Effector memory CD8-positive, alpha-beta T cell (primary cell): ENCODE measurements around the gene CATSPERD.
"Not testable (repeated sequence)": the region's sequence is repeated elsewhere in the genome, so short reads cannot be mapped to it uniquely, and the experiment has no call there.

Source experiments
- ATAC-seq: fragments of 150-1000 bp; cut with Tn5 transposase; replicated peaks from 2 replicates; pipeline ENCODE4 v1.10.0; 2021; ENCODE audit warnings: mild to moderate bottlenecking, moderate library complexity
- DNase-seq, 3 experiments: peaks; one replicate each; pipeline ENCODE4 v3.0.0; 2021
- H3K27ac Mint-ChIP-seq, 2 donors: one replicate each; pipeline ENCODE4 v1.8.0; 2022; ENCODE audit warnings: mild to moderate bottlenecking in 2 of 2, mixed read lengths in 2 of 2, moderate library complexity in 2 of 2
- H3K27me3 Mint-ChIP-seq, 2 donors: one replicate each; pipeline ENCODE4 v1.8.0; 2022; ENCODE audit warnings: mixed read lengths in 2 of 2
- H3K36me3 Mint-ChIP-seq: one replicate; pipeline ENCODE4 v1.8.0; 2022; ENCODE audit warnings: mild to moderate bottlenecking, moderate library complexity, mixed read lengths; ENCODE audit not compliant: insufficient read depth
- H3K4me1 Mint-ChIP-seq, 2 donors: one replicate each; pipeline ENCODE4 v1.8.0; 2022; ENCODE audit warnings: low read depth in 2 of 2, mixed read lengths in 2 of 2
- H3K4me3 Mint-ChIP-seq, 2 donors: one replicate each; pipeline ENCODE4 v1.8.0; 2022; ENCODE audit warnings: mild to moderate bottlenecking in 2 of 2, mixed read lengths in 2 of 2, moderate library complexity in 2 of 2
- H3K9me3 Mint-ChIP-seq, 2 donors: one replicate each; pipeline ENCODE4 v1.8.0; 2022; ENCODE audit warnings: mixed read lengths in 2 of 2

The CATSPERD gene

DNA sequence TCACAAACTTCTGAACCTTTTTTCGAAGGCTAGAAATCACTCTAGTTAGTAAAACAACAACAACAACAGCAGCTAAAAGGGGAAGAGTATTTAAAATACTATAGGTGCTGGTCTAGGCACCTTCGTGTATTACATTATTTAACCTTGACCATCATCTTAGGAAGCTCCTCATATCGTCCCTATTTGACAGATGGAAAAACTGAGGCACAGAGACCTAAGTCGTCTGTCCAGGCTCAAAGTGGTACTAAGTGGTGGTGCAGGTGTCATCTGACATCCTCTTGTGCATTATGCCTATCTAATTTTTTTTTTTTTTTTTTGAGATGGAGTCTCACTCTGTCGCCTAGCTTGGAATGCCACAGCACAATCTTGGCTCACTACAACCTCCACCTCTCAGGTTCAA lies 29.1 kb downstream of the CATSPERD start:
- H3K27ac Mint-ChIP-seq = no peak overlapping the region
- H3K4me3 Mint-ChIP-seq = no peak overlapping the region
- no peak for DNase-seq
- no peaks in the 10 kb centered on the region for H3K4me1 Mint-ChIP-seq
- no peaks in the 10 kb centered on the region for H3K9me3 Mint-ChIP-seq
- H3K36me3 Mint-ChIP-seq = no peaks in the 10 kb centered on the region
- ATAC-seq = no peak
- peaks cover 10 to 18% of the 10 kb centered on the region in 2 donors for H3K27me3 Mint-ChIP-seq

DNA sequence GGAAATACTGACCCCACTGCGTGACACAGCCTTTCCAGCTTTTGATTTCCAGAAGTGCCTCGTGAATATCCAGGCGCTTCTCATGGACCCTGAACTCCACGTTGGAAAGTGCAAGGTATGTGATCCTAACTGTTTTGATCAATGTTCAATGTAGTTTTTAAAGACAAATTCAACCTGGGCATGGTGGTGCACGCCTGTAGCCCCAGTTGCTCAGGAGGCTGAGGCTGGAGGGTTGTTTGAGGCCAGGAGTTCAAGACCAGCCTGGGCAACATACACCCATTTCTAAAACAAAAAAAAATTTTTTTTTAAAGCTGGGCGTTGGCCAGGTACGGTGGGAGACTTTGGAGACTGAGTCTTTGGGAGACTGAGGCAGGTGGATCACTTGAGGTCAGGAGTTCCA lies 31.3 kb downstream of the CATSPERD start:
- Mint-ChIP-seq H3K36me3 (no peaks in the 10 kb centered on the region), H3K4me1 (no peaks in the 10 kb centered on the region), H3K4me3 (no peak overlapping the region), H3K9me3 (no peaks in the 10 kb centered on the region), H3K27ac (no peak overlapping the region), H3K27me3 (peaks cover 14 to 25% of the 10 kb centered on the region in 2 donors)
- no peak for DNase-seq
- no peak for ATAC-seq

DNA sequence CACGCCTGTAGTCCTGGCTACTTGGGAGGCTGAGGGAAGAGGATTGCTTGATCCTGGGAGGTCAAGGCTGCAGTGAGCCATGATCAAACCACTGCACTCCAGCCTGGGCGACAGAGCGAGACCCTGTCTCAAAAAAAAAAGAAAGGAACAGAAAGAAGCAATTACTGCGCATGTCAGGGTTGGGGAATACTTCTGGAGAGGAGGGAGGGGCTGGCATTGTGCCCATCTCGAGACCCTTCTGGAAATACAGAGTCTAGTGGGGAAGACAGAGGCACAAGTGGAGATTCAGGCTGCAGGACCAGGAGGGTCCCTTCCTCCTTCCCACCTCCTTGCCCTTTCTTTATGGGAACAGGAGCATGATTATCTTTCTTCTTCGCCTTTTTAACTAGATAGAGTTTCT lies 33.3 kb downstream of the CATSPERD start:
- Mint-ChIP-seq H3K4me1 (no peaks in the 10 kb centered on the region), H3K27me3 (peaks cover 15 to 25% of the 10 kb centered on the region in 2 donors)

DNA sequence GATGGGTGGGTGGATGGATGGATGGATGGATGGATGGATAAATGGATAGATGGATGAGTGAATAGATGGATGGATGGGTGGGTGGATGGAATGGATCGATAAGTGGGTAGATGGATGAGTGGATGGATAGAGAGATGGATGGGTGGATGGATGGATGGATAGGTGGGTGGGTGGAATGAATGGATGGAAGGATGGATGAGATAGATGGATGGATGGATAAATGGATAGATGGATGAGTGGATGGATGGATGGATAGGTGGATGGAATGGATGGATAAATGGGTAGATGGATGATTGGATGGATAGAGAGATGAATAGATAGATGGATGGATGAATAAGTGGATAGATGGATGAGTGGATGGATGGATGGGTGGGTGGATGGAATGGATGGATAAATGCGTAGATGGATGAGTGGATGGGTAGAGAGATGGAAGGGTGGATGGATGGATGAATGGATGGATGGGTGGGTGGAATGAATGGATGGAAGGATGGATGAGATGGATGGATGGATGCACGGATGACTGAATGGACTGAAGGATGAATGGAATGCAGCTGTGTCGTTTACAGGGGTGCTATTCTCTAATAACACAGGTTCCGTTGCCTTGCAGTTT lies 42.3 kb downstream of the CATSPERD start:
- H3K36me3 Mint-ChIP-seq = no peaks in the 10 kb centered on the region
- DNase-seq (no peak), ATAC-seq (no peak)
- H3K27ac Mint-ChIP-seq = no peak overlapping the region
- no peaks in the 10 kb centered on the region for H3K4me1 Mint-ChIP-seq
- no peak overlapping the region for H3K4me3 Mint-ChIP-seq
- H3K27me3 Mint-ChIP-seq = peaks cover 0 to 10% of the 10 kb centered on the region in 2 donors
- H3K9me3 Mint-ChIP-seq = no peaks in the 10 kb centered on the region

More for the DNA sequence above, 33.3 kb downstream of the CATSPERD start:
- no peak for ATAC-seq
- no peak for DNase-seq
- Mint-ChIP-seq H3K36me3 (no peaks in the 10 kb centered on the region), H3K9me3 (no peaks in the 10 kb centered on the region), H3K27ac (no peak overlapping the region), H3K4me3 (no peak overlapping the region)

DNA sequence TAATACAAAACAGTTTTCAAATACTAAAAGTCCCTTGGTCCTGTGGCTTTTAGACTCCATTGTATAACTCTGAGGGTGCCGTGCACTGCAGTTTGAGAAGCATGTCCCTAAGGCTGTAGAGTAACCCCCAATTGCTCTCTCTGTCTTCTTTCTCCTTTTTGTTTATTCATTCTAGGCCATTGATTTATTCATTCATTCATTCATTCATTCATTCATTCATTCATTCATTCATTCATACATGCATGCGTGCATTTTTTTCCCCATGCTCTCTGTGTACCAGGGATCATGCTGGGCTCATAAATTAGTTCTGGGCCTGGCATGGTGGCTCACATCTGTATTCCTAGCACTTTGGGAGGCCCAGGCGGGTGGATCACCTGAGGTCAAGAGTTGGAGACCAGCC lies 44.8 kb downstream of the CATSPERD start:
- H3K36me3 Mint-ChIP-seq = no peaks in the 10 kb centered on the region
- DNase-seq (no peak), ATAC-seq (no peak)
- H3K27me3 Mint-ChIP-seq = peaks cover 0 to 6% of the 10 kb centered on the region in 2 donors
- H3K4me3 Mint-ChIP-seq = no peak overlapping the region
- H3K4me1 Mint-ChIP-seq = no peaks in the 10 kb centered on the region
- H3K27ac Mint-ChIP-seq = no peak overlapping the region
- no peaks in the 10 kb centered on the region for H3K9me3 Mint-ChIP-seq

DNA sequence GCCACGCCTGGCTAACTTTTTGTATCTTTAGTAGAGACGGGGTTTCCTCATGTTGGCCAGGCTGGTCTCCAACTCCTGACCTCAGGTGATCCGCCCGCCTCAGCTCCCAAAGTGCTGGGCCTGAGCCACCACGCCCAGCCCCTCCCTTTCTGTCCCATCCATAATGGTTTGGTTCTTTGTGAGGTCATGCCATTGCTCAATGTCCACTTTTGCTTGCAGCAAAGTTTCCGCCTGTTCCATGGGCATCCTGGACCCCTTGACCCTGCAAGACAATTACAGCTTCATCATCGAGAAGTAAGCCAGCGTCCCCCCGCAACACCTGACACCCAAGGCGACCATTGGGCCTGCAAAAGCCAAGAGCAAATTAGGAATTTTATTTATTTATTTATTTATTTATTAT lies 47.5 kb downstream of the CATSPERD start:
- Mint-ChIP-seq H3K36me3 (no peaks in the 10 kb centered on the region), H3K27me3 (peaks cover 0 to 8% of the 10 kb centered on the region in 2 donors), H3K4me1 (no peaks in the 10 kb centered on the region), H3K27ac (no peak overlapping the region), H3K9me3 (no peaks in the 10 kb centered on the region), H3K4me3 (no peak overlapping the region)
- no peak for DNase-seq
- ATAC-seq = no peak

DNA sequence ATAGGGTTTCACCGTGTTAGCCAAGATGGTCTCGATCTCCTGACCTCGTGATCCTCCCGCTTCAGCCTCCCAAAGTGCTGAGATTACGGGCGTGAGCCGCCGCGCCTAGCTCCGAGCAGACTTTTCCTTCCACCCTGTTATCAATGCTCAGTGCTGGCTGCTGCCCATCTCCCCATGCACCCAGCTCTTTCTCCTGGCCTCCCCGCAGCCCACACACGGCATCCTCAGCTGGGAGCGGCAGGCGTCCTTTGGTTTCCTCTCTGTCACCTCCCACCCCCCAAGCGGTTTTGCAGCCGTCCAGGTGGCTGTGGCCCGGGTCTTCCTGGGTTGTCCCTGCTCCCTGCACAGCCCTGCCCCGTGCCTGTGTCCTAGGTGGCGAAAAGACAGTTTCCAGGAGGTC lies 52.0 kb downstream of the CATSPERD start:
- ATAC-seq = no peak
- Mint-ChIP-seq H3K4me1 (no peaks in the 10 kb centered on the region), H3K27me3 (peaks cover 0 to 10% of the 10 kb centered on the region in 2 donors), H3K27ac (no peak overlapping the region), H3K4me3 (no peak overlapping the region), H3K9me3 (no peaks in the 10 kb centered on the region), H3K36me3 (no peaks in the 10 kb centered on the region)
- DNase-seq = no peak

DNA sequence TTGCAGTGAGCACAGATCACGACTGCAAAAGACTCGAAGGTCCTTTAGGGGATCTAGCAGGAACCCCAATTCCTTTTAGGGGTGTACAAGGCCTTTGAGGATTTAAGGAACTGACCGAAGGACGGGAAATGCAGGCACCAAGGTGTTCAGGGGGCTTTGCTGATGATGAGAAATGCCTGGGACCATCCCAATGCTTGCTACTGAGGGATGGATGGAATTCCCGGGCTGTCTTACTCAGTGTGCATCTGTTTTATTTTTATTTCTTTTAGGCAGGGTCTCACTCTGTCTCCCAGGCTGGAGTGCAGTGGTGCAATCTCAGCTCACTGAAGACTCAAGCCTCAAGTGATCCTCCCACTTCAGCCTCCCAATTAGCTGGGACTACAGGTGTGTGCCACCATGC lies 52.8 kb downstream of the CATSPERD start:
- Mint-ChIP-seq H3K4me1 (no peaks in the 10 kb centered on the region), H3K27me3 (peaks cover 0 to 10% of the 10 kb centered on the region in 2 donors), H3K27ac (no peak overlapping the region), H3K9me3 (no peaks in the 10 kb centered on the region), H3K36me3 (no peaks in the 10 kb centered on the region), H3K4me3 (no peak overlapping the region)
- no peak for DNase-seq
- no peak for ATAC-seq

DNA sequence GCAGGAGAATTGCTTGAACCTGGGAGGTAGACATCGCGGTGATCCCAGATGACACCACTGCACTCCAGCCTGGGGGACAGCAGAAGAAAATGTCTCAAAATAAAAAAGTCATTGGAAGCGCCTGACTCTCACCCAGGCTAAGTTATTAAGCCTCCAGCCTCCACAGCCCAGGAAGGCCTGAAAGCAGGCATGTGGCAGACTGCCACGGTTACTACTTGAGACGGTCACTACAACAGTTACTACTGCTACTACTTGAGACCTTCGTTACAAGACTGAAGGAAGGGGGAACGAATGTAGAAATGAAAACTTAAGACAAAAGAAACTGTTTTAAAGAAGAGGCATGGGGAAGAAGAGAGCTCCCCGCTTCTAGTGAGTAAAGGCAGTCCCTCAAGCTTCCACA lies 54.5 kb downstream of the CATSPERD start:
- H3K4me3 Mint-ChIP-seq = no peak overlapping the region
- no peaks in the 10 kb centered on the region for H3K4me1 Mint-ChIP-seq
- H3K36me3 Mint-ChIP-seq = no peaks in the 10 kb centered on the region
- peaks cover 0 to 10% of the 10 kb centered on the region in 2 donors for H3K27me3 Mint-ChIP-seq
- no peak overlapping the region for H3K27ac Mint-ChIP-seq
- ATAC-seq (no peak), DNase-seq (no peak)
- H3K9me3 Mint-ChIP-seq = no peaks in the 10 kb centered on the region

DNA sequence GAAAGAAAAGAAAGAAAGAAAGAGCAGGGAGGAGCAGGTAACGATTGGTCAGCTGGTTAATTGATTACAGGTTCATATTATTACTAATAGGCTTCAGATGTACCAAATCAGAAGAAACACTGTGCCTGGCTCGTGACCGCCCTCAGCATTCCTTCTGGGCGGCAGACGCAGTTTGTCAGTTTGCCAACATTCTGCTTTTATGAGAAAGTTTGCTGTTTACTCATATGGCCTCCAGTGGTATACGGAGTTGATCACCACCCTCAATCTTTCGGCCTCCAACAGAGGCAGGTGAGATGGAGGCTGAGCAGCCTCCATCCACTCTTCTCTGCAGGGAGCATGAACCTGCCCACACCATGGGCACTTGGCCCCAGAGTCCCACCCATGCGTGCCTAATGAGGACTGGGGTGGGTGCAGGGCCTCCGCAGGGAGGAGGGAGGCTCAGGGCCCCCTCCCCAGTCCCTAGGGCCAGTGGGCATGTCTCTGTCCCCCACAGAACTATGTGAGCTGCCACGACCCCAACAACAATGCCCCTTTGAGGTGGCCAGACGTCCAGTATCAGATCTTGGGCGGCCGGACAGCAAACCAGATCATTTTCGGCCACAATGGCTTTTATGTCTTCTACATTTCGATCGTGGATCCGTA lies 55.4 kb downstream of the CATSPERD start:
- Mint-ChIP-seq H3K27ac (no peak overlapping the region), H3K36me3 (no peaks in the 10 kb centered on the region), H3K27me3 (peaks cover 0 to 10% of the 10 kb centered on the region in 2 donors), H3K4me3 (no peak overlapping the region), H3K9me3 (no peaks in the 10 kb centered on the region), H3K4me1 (no peaks in the 10 kb centered on the region)
- no peak for DNase-seq
- no peak for ATAC-seq

DNA sequence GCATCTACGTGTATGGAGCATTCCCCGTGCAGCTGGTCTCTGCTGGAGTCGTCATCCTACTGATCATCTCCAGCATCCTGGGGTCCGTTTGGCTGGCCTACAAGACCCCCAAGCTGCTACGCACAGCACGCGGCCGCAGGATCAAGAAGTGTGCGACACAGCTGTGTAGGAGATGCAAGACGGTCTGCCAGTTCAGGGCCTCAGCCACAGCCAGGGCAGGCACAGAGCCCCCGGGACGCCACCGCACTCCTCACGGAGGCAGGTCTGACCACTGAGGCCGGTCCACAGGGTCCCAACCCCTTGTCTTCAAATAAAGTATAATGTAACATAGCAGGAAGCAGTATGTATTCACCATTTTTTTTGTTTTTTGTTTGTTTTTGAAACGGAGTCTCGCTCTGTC lies 58.0 kb downstream of the CATSPERD start:
- no peaks in the 10 kb centered on the region for H3K36me3 Mint-ChIP-seq
- no peaks in the 10 kb centered on the region for H3K9me3 Mint-ChIP-seq
- H3K27ac Mint-ChIP-seq = no peak overlapping the region
- ATAC-seq (no peak), DNase-seq (no peak)
- H3K4me3 Mint-ChIP-seq = no peak overlapping the region
- no peaks in the 10 kb centered on the region for H3K27me3 Mint-ChIP-seq
- no peaks in the 10 kb centered on the region for H3K4me1 Mint-ChIP-seq

DNA sequence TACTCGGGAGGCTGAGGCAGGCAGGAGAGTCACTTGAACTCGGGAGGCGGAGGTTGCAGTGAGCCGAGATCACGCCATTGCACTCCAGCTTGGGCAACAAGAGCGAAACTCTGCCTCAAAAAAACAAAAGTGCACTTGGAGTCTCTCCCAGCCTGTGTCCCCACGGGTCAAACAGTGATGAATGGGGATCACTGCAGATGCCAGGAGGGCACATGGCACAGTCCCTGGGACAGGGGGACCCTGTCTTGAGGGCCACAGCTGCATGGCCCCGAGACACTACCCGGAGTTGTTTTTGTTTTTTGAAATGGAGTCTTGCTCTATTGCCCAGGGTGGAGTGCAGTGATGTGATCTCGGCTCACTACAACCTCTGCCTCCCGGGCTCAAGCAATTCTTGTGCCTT lies 60.5 kb downstream of the CATSPERD start:
- not testable (repeated sequence) for DNase-seq, ATAC-seq, H3K27me3 Mint-ChIP-seq, H3K27ac Mint-ChIP-seq, H3K9me3 Mint-ChIP-seq, H3K4me3 Mint-ChIP-seq, H3K4me1 Mint-ChIP-seq
- peaks cover 13% of the 10 kb centered on the region for H3K36me3 Mint-ChIP-seq

DNA sequence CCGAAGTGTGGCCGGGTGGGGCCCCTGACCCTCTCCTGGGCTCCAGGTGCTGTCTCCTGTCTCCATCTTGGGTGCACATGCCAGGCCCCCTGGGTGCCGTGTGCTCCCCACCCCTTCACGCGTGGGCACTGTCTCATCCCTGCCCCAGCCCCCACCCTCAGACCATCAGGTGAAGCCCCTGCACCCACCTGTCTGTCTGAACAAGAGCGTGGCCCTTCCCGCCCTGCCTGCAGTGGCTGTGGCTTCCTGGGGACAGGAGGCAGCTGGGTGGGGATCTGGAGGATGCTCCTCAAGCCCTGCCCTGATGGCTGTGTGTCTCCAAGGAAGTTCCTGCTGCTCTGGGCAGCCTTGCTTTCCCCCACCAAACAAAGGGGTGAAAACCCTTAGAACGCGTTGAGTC lies 61.9 kb downstream of the CATSPERD start:
- Mint-ChIP-seq H3K27me3 (no peaks in the 10 kb centered on the region), H3K27ac (peak overlapping the region in 1 of 2 donors; percentile 8), H3K4me1 (peaks cover 0 to 4% of the 10 kb centered on the region in 2 donors), H3K9me3 (no peaks in the 10 kb centered on the region), H3K36me3 (peaks cover 26% of the 10 kb centered on the region), H3K4me3 (no peak overlapping the region)
- ATAC-seq = no peak
- no peak for DNase-seq
